ENCODE measurements around the gene LYSET.
A peak's percentile ranks its signal among the peaks of the same experiment; 100 is the strongest.
"Not testable (repeated sequence)": the region's sequence is repeated elsewhere in the genome, so short reads cannot be mapped to it uniquely, and the experiment has no call there.

Gene LYSET

GRCh38 chr14:93184391-93185348, at the start of gene LYSET, which contains the start of gene MOAP1:
LYSET (plus strand) TSS chr14:93185317; CDS start chr14:93185406, 89 bp downstream.
MOAP1 (minus strand) TSS chr14:93184897; CDS start chr14:93184242, 655 bp downstream.
- peak; percentile 93 for DNase-seq

GRCh38 chr14:93135399-93135798, 49.7 kb upstream of the LYSET start:
- DNase-seq: no peak

- no peak for DNase-seq
Measured at GRCh38 chr14:93136009-93136408, 49.1 kb upstream of the LYSET start.

- not testable (repeated sequence) for DNase-seq
Measured at GRCh38 chr14:93136508-93136907, 48.6 kb upstream of the LYSET start.

- no peak for DNase-seq
Measured at GRCh38 chr14:93137864-93138263, 47.3 kb upstream of the LYSET start.

- no peak for DNase-seq
Measured at GRCh38 chr14:93142854-93143652, 42.1 kb upstream of the LYSET start.

- no peak for DNase-seq
Measured at GRCh38 chr14:93146119-93146518, 39.0 kb upstream of the LYSET start.

GRCh38 chr14:93148979-93149378, 36.1 kb upstream of the LYSET start:
- no peak for DNase-seq

- DNase-seq: no peak
Measured at GRCh38 chr14:93150227-93151208, 34.6 kb upstream of the LYSET start.

GRCh38 chr14:93153121-93153520, 32.0 kb upstream of the LYSET start:
- DNase-seq: no peak

GRCh38 chr14:93155667-93156066, 29.4 kb upstream of the LYSET start:
- DNase-seq: no peak

- DNase-seq: no peak
Measured at GRCh38 chr14:93156693-93157369, 28.3 kb upstream of the LYSET start.

GRCh38 chr14:93158349-93158748, 26.8 kb upstream of the LYSET start:
- DNase-seq: not testable (repeated sequence)

GRCh38 chr14:93159625-93160352, 25.3 kb upstream of the LYSET start:
- DNase-seq: not testable (repeated sequence)

GRCh38 chr14:93160353-93160801, 24.7 kb upstream of the LYSET start:
- no peak for DNase-seq

- DNase-seq: no peak
Measured at GRCh38 chr14:93161411-93161940, 23.6 kb upstream of the LYSET start.

- no peak for DNase-seq
Measured at GRCh38 chr14:93163564-93163963, 21.6 kb upstream of the LYSET start.

- DNase-seq: not testable (repeated sequence)
Measured at GRCh38 chr14:93165271-93166265, 19.5 kb upstream of the LYSET start.

- not testable (repeated sequence) for DNase-seq
Measured at GRCh38 chr14:93168610-93169009, 16.5 kb upstream of the LYSET start.

Measured in right forelimb (tissue), 1 donor.